ENCODE measurements around the gene SEL1L. TPM values are rescaled to one million over a fixed set of nuclear protein-coding genes. Genes with fewer than 3 reads are reported as not detected.

Gene SEL1L
- total and polyA plus RNA-seq, 2 experiments from 2014 or later, result 20.6 to 22.6 TPM

- TF ChIP-seq POLR2AphosphoS5 (IDR thresholded peaks at IDR 0.05; ENCODE audit: low read depth) (no peak), EZH2 (IDR thresholded peaks at IDR 0.05; ENCODE audit: low read depth, unreplicated experiment) (no peak), STAT1 (IDR thresholded peaks at IDR 0.05; ENCODE audit: unreplicated experiment) (no peak), NANOG (IDR thresholded peaks at IDR 0.05; ENCODE audit: borderline replicate concordance) (no peak), CTCF (conservative IDR thresholded peaks at IDR 0.05; ENCODE audit: low read depth in 2 of 2) (no peak), CREB1 (CRISPR knock-in tag; IDR thresholded peaks at IDR 0.05; ENCODE audit: low read depth) (no peak), JUNB (IDR thresholded peaks at IDR 0.05; ENCODE audit: unreplicated experiment) (no peak), EZH2phosphoT487 (IDR thresholded peaks at IDR 0.05; ENCODE audit: unreplicated experiment) (no peak)
Observed at GRCh38 chr14:81427348-81428058, 106.2 kb downstream of the SEL1L start (continued).

- Histone ChIP-seq H2AFZ (no peak overlapping the region), H3K4me2 (no peak overlapping the region)
- TF ChIP-seq JUNB (IDR thresholded peaks at IDR 0.05; ENCODE audit: unreplicated experiment), result no peak
- TF ChIP-seq ZNF462 (CRISPR knock-in tag; IDR thresholded peaks at IDR 0.05), result no peak
- no peak for TF ChIP-seq EZH2 (IDR thresholded peaks at IDR 0.05; ENCODE audit: low read depth, unreplicated experiment)
- TF ChIP-seq REST (IDR thresholded peaks at IDR 0.05; ENCODE audit: unreplicated experiment), result no peak
- TF ChIP-seq CTCF (conservative IDR thresholded peaks at IDR 0.05; ENCODE audit: low read depth in 2 of 2), result no peak
Observed at GRCh38 chr14:81423504-81423903, 110.1 kb downstream of the SEL1L start.

More at GRCh38 chr14:81423504-81423903, 110.1 kb downstream of the SEL1L start:
- H3K27me3 Mint-ChIP-seq (ENCODE audit: insufficient read depth, low read depth, poor library complexity), result no peaks in the 10 kb centered on the region
- peaks cover 3% of the 10 kb centered on the region; the same call in 1 of the 3 replicates for H3K9me3 Mint-ChIP-seq
- no peak overlapping the region for H3K4me3 Mint-ChIP-seq
- no peak for DNase-seq (ENCODE audit: low spot score)
- Histone ChIP-seq H3K79me2 (replicated peaks; ENCODE audit: insufficient read depth) (peaks cover 45% of the 10 kb centered on the region), H3K4me1 (ENCODE audit: insufficient read depth) (peaks cover 13% of the 10 kb centered on the region), H3K27ac (ENCODE audit: low read depth) (no peak overlapping the region), H3K27me3 (ENCODE audit: insufficient read depth) (no peaks in the 10 kb centered on the region), H4K20me1 (replicated peaks; ENCODE audit: insufficient read depth) (no peaks in the 10 kb centered on the region; the same call in 1 of the 2 replicates), H3K36me3 (ENCODE audit: insufficient read depth) (no peaks in the 10 kb centered on the region), H3K4me3 (no peak overlapping the region), H3F3A (replicated peaks; ENCODE audit: low read depth) (no peaks in the 10 kb centered on the region), H3K9me2 (ENCODE audit: insufficient read depth) (no peaks in the 10 kb centered on the region)
- H3K27ac Mint-ChIP-seq, result no peak overlapping the region
- peaks cover 11% of the 10 kb centered on the region for H3K4me1 Mint-ChIP-seq
- peaks cover 77% of the 10 kb centered on the region for H3K36me3 Mint-ChIP-seq (ENCODE audit: low read depth)
- ATAC-seq, result no peak
